HepG2 (cell line): ENCODE data around the gene NBEA. TPM values are rescaled to one million over a fixed set of nuclear protein-coding genes. Genes with fewer than 3 reads are reported as not detected.

Experiments
- ATAC-seq: fragments of 200-7000 bp; cut with Tn5 transposase; 3 replicates; pipeline ENCODE4 v1.9.1; 2020; ENCODE audit warnings: mild to moderate bottlenecking, moderate library complexity
- BruUV-seq: library from RNA; stranded (reverse); fragments of 400-500 nt; replicated peaks from 2 replicates; lab custom pipeline; 2021; lab: Mats Ljungman, UMichigan
- CTCF ChIA-PET: fragments of 300-600 bp; formaldehyde crosslinking; extraction: SDS; loops from one replicate; lab custom pipeline; 2021; ENCODE audit warnings: low total read pairs, inconsistent platforms, low intra/inter-chr PET ratio; lab: Yijun Ruan, JAX
- POLR2A ChIA-PET: fragments of 350-600 bp; sonication (Branson Sonifier 250); formaldehyde crosslinking; loops from one replicate; lab custom pipeline; 2020; ENCODE audit warnings: antibody characterized with exemption, inconsistent platforms; lab: Yijun Ruan, JAX
- DNase-seq: peaks from one replicate; pipeline ENCODE4 v3.0.0-alpha.2; 2015; ENCODE audit warnings: low spot score
- FAIRE-seq: peaks from 3 replicates; lab custom pipeline; 2011; peaks lifted over from hg19 to GRCh38; lab: Jason Lieb, UNC
- H2AFZ ChIP-seq: one replicate; pipeline ENCODE4 v1.6.1; 2011; ENCODE audit warnings: low read length, inconsistent platforms
- H3K27ac ChIP-seq: fragments of 300-600 bp; 3 replicates; pipeline ENCODE4 v1.8.0; 2011; ENCODE audit warnings: mixed run types, mild to moderate bottlenecking, mixed read lengths, low read length, inconsistent platforms; ENCODE audit not compliant: insufficient read depth; ENCODE audit errors: extremely low read length
- H3K27me3 ChIP-seq, 2 experiments: fragments of 200-600 bp in 1 of 2; 2 replicates in 1 of 2; 3 replicates in 1 of 2; pipeline versions ENCODE4 v1.6.0 to v1.8.0; 2011; ENCODE audit warnings: low read length in 2 of 2, mild to moderate bottlenecking in 2 of 2, moderate library complexity in 2 of 2, inconsistent platforms in 1 of 2; ENCODE audit not compliant: insufficient read depth in 2 of 2, control insufficient read depth in 1 of 2
- H3K36me3 ChIP-seq, 2 experiments: fragments of 200-600 bp in 1 of 2; replicated peaks in 1 of 2; 2 replicates in 1 of 2; 3 replicates in 1 of 2; pipeline versions ENCODE4 v1.5.1 to v1.8.0; 2011; ENCODE audit warnings: low read length in 2 of 2, inconsistent platforms in 1 of 2; ENCODE audit not compliant: insufficient read depth in 2 of 2, control insufficient read depth in 1 of 2
- H3K4me1 ChIP-seq: 2 replicates; pipeline ENCODE4 v1.5.1; 2012; ENCODE audit warnings: low read length, inconsistent platforms; ENCODE audit not compliant: insufficient read depth
- H3K4me2 ChIP-seq: 2 replicates; pipeline ENCODE4 v1.6.0; 2011; ENCODE audit warnings: low read depth, low read length, inconsistent platforms
- H3K4me3 ChIP-seq, 3 experiments: fragments of 200-600 bp in 1 of 3; sonication (generic), shearing (Covaris generic) in 1 of 3; replicated peaks in 1 of 3; 2 replicates each; pipeline ENCODE4 v1.5.1; 2011 to 2016; ENCODE audit warnings: low read length in 3 of 3, inconsistent platforms in 2 of 3, low read depth in 2 of 3, mild to moderate bottlenecking in 2 of 3, control low read depth in 1 of 3, mixed read lengths in 1 of 3; ENCODE audit not compliant: insufficient read depth in 1 of 3
- H3K79me2 ChIP-seq: one replicate; pipeline ENCODE4 v1.6.1; 2011; ENCODE audit warnings: low read length, inconsistent platforms; ENCODE audit not compliant: insufficient read depth
- H3K9ac ChIP-seq: 2 replicates; pipeline ENCODE4 v1.6.0; 2011; ENCODE audit warnings: mild to moderate bottlenecking, low read depth, low read length, inconsistent platforms; ENCODE audit not compliant: insufficient read depth
- H3K9me3 ChIP-seq: 2 replicates; pipeline ENCODE4 v1.5.1; 2012; ENCODE audit warnings: mild to moderate bottlenecking, low read length
- H4K20me1 ChIP-seq: 2 replicates; pipeline ENCODE4 v1.6.0; 2011; ENCODE audit warnings: inconsistent platforms, mild to moderate bottlenecking, low read length, moderate library complexity; ENCODE audit not compliant: insufficient read depth
- ARNT ChIP-seq: fragments of 450-650 bp; IDR thresholded peaks from 2 replicates; pipeline ENCODE4 v1.6.1; 2017
- EP300 ChIP-seq, 3 experiments: sonication (generic) in 1 of 3; formaldehyde crosslinking in 1 of 3; IDR thresholded peaks; 2 replicates each; pipeline versions ENCODE4 v1.5.1 to v1.6.1; 2011 to 2020; ENCODE audit warnings: low read depth in 2 of 3, low read length in 2 of 3, borderline replicate concordance in 1 of 3, improper control_type of control experiment in 1 of 3, mild to moderate bottlenecking in 1 of 3, missing genetic modification reagents in 1 of 3, moderate library complexity in 1 of 3
- GPN1 ChIP-seq: sonication (generic); formaldehyde crosslinking; IDR thresholded peaks from 2 replicates; pipeline ENCODE4 v1.5.1; 2020; ENCODE audit warnings: missing genetic modification reagents, borderline replicate concordance
- GZF1 ChIP-seq: sonication (generic); formaldehyde crosslinking; IDR thresholded peaks from 2 replicates; pipeline ENCODE4 v1.5.1; 2020; ENCODE audit warnings: mild to moderate bottlenecking, missing genetic modification reagents
- HNRNPLL ChIP-seq: fragments of 200-400 bp; formaldehyde crosslinking; IDR thresholded peaks from 2 replicates; pipeline ENCODE4 v1.6.1; 2017; ENCODE audit warnings: mild to moderate bottlenecking, low read depth, low read length; ENCODE audit not compliant: poor library complexity, severe bottlenecking
- JARID2 ChIP-seq: sonication (generic); formaldehyde crosslinking; IDR thresholded peaks from 2 replicates; pipeline ENCODE4 v1.8.1; 2023; ENCODE audit warnings: missing genetic modification reagents, inconsistent platforms; ENCODE audit not compliant: insufficient replicate concordance
- JDP2 ChIP-seq: sonication (generic); formaldehyde crosslinking; IDR thresholded peaks from 2 replicates; pipeline ENCODE4 v1.8.1; 2022; ENCODE audit warnings: missing genetic modification reagents, borderline replicate concordance
- KLF9 ChIP-seq: IDR thresholded peaks from 2 replicates; pipeline ENCODE4 v1.6.1; 2016; ENCODE audit warnings: low read depth
- MYC ChIP-seq: sonication (generic); formaldehyde crosslinking; IDR thresholded peaks from 2 replicates; pipeline ENCODE4 v1.9.0; 2021; ENCODE audit warnings: missing genetic modification reagents, borderline replicate concordance
- POLR2AphosphoS5 ChIP-seq: IDR thresholded peaks from 2 replicates; pipeline ENCODE4 v1.6.1; 2012; ENCODE audit warnings: low read depth, low read length
- SRF ChIP-seq: IDR thresholded peaks from 2 replicates; pipeline ENCODE4 v1.6.1; 2011; ENCODE audit warnings: mild to moderate bottlenecking, low read depth, low read length, moderate library complexity
- ZBTB20 ChIP-seq: sonication (generic); formaldehyde crosslinking; IDR thresholded peaks from 2 replicates; pipeline ENCODE4 v1.8.1; 2023; ENCODE audit warnings: missing genetic modification reagents, low read depth, mild to moderate bottlenecking, borderline replicate concordance
- ZNF235 ChIP-seq: sonication (generic); formaldehyde crosslinking; IDR thresholded peaks from 2 replicates; pipeline ENCODE4 v1.8.1; 2023; ENCODE audit warnings: mild to moderate bottlenecking, missing genetic modification reagents, borderline replicate concordance
- ZNF616 ChIP-seq: sonication (generic); formaldehyde crosslinking; IDR thresholded peaks from 2 replicates; pipeline ENCODE4 v1.5.0; 2020; ENCODE audit warnings: low read depth, mild to moderate bottlenecking, missing genetic modification reagents
- ZNF720 ChIP-seq: sonication (generic); formaldehyde crosslinking; IDR thresholded peaks from 2 replicates; pipeline ENCODE4 v1.4.0; 2020; ENCODE audit warnings: missing genetic modification reagents
- WGBS: methylation state at CpG from one replicate; pipeline ENCODE4 v1.1.6; 2017; ENCODE audit warnings: low lambda C conversion rate; 5-methylcytosine and 5-hydroxymethylcytosine counted together
- in situ Hi-C: cut with HindIII; loops from 2 replicates; pipeline ENCODE4 v1.10.0; 2017; ENCODE audit warnings: low pct_unique_long_range_greater_than_20kb; ENCODE audit not compliant: extremely low pct_ligation_motif_present
- intact Hi-C: fragments of 100-400 bp; cut with micrococcal nuclease; formaldehyde crosslinking; loops from one replicate; pipeline ENCODE4 v1.10.0; 2022; ENCODE audit not compliant: unreplicated experiment
- polyA plus RNA-seq, 8 experiments: library from polyadenylated mRNA; depleted of rRNA in 3 of 8; stranded (reverse) in 7 of 8; unstranded in 1 of 8; fragments of >200 nt; fragmentation: Illumina TruSeq in 4 of 8; extraction: Trizol in 4 of 8; gene quantifications; 2 replicates each; pipeline versions ENCODE4 v1.2.1 to v1.2.3, GENCODE V29; 2011 to 2016; ENCODE audit warnings: low read depth in 4 of 8, missing spikeins in 1 of 8, mixed read lengths in 1 of 8; ENCODE audit not compliant: insufficient read depth in 1 of 8
- total RNA-seq, 5 experiments: library from RNA; depleted of rRNA; stranded (reverse); fragments of >200 nt; fragmentation: Illumina TruSeq; extraction: Trizol; gene quantifications; 2 replicates each; pipeline ENCODE4 v1.2.3, GENCODE V29; 2016; ENCODE audit warnings: low read depth in 1 of 5
- TF ChIP-seq, protein P1 (sequence below): sonication (generic); formaldehyde crosslinking; IDR thresholded peaks from 2 replicates; pipeline ENCODE4 v1.4.0; 2020; ENCODE audit warnings: missing genetic modification reagents
- TF ChIP-seq, protein P2 (sequence below): sonication (generic); formaldehyde crosslinking; IDR thresholded peaks from 2 replicates; pipeline ENCODE4 v1.8.0; 2022; ENCODE audit warnings: mild to moderate bottlenecking, missing genetic modification reagents; ENCODE audit not compliant: insufficient replicate concordance
- TF ChIP-seq, protein P3 (sequence below): IDR thresholded peaks from 2 replicates; pipeline ENCODE4 v1.6.1; 2016; ENCODE audit warnings: missing compliant biosample characterization, missing genetic modification reagents, borderline replicate concordance

The NBEA gene
- total and polyA plus RNA-seq, 2 of the 13 experiments (the other 11 are each of a cell fraction or from before 2014, with no cell fraction given), result 2.7 to 2.8 TPM

DNA sequence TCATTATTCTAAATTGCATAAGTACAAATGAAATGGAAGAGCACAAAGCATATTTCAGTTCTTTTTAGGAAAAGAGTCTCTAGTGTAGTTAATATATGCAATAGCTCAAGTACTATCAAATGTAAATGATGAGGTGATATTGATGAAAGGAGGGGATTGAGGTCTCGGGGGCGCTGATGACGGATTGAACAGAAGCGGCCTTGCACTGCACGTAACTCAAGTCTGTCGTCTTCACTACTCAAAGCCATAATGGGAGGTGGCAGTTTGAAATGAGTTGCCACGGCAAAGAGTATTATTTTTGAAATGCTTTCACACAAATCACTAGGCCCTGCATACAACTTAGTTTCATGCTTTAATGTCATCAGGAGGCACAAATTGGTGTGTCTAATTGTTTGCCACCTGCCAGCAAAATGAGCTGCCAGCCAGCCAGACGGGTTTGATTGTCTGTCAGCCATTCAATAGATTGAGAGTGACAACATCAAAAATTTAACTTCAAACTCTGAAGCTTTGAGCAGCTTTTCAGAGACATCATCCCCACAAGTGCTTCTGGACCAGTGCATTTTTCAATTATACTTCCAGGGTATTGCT is 256.6 kb downstream of the NBEA start:
- Histone ChIP-seq H3K4me3 (no peak overlapping the region), H3K4me1 (no peaks in the 10 kb centered on the region), H2AFZ (no peak overlapping the region), H3K36me3 (no peaks in the 10 kb centered on the region), H3K79me2 (no peaks in the 10 kb centered on the region), H3K4me2 (no peak overlapping the region), H3K9me3 (no peaks in the 10 kb centered on the region), H4K20me1 (no peaks in the 10 kb centered on the region), H3K9ac (no peak overlapping the region), H3K27me3 (no peaks in the 10 kb centered on the region), H3K27ac (no peak overlapping the region)
- no TSS peak for BruUV-seq
- WGBS, result 94% methylated on average over 8 of the region's 8 CpGs
- intact Hi-C loops (no loop called here), in situ Hi-C loops (no loop called here)
- TF ChIP-seq KLF9 (CRISPR knock-in tag) (no peak), JARID2 (CRISPR knock-in tag) (no peak), ZBTB20 (CRISPR knock-in tag) (no peak), POLR2AphosphoS5 (no peak), ZNF235 (CRISPR knock-in tag) (no peak), GZF1 (CRISPR knock-in tag) (no peak), ZNF720 (CRISPR knock-in tag) (no peak), HNRNPLL (no peak), ARNT (no peak), ZNF616 (no peak), MYC (CRISPR knock-in tag) (no peak), GPN1 (CRISPR knock-in tag) (no peak), JDP2 (no peak), SRF (no peak), EP300 (IDR thresholded peaks at IDR 0.05; ENCODE audit: low read depth in 2 of 2, low read length in 2 of 2) (no peak), EP300 (CRISPR knock-in tag; IDR thresholded peaks at IDR 0.05; ENCODE audit: borderline replicate concordance) (no peak)
- TF ChIP-seq, protein P1, sequence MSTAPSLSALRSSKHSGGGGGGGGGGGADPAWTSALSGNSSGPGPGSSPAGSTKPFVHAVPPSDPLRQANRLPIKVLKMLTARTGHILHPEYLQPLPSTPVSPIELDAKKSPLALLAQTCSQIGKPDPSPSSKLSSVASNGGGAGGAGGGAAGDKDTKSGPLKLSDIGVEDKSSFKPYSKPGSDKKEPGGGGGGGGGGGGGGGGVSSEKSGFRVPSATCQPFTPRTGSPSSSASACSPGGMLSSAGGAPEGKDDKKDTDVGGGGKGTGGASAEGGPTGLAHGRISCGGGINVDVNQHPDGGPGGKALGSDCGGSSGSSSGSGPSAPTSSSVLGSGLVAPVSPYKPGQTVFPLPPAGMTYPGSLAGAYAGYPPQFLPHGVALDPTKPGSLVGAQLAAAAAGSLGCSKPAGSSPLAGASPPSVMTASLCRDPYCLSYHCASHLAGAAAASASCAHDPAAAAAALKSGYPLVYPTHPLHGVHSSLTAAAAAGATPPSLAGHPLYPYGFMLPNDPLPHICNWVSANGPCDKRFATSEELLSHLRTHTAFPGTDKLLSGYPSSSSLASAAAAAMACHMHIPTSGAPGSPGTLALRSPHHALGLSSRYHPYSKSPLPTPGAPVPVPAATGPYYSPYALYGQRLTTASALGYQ, result no peak
- TF ChIP-seq, protein P2, sequence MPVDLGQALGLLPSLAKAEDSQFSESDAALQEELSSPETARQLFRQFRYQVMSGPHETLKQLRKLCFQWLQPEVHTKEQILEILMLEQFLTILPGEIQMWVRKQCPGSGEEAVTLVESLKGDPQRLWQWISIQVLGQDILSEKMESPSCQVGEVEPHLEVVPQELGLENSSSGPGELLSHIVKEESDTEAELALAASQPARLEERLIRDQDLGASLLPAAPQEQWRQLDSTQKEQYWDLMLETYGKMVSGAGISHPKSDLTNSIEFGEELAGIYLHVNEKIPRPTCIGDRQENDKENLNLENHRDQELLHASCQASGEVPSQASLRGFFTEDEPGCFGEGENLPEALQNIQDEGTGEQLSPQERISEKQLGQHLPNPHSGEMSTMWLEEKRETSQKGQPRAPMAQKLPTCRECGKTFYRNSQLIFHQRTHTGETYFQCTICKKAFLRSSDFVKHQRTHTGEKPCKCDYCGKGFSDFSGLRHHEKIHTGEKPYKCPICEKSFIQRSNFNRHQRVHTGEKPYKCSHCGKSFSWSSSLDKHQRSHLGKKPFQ (CRISPR knock-in tag), result no peak
- TF ChIP-seq, protein P3, sequence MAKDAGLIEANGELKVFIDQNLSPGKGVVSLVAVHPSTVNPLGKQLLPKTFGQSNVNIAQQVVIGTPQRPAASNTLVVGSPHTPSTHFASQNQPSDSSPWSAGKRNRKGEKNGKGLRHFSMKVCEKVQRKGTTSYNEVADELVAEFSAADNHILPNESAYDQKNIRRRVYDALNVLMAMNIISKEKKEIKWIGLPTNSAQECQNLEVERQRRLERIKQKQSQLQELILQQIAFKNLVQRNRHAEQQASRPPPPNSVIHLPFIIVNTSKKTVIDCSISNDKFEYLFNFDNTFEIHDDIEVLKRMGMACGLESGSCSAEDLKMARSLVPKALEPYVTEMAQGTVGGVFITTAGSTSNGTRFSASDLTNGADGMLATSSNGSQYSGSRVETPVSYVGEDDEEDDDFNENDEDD (CRISPR knock-in tag), result no peak
- POLR2A ChIA-PET, result no interaction called here
- FAIRE-seq, result no peak
- DNase-seq, result no peak
- ATAC-seq, result no peak
- CTCF ChIA-PET, result no interaction called here
